Liver (tissue), 9 donors: ENCODE measurements around the gene CREG2. TPM values are rescaled to one million over a fixed set of nuclear protein-coding genes. Genes with fewer than 3 reads are reported as not detected.

Experiments used
- DNase-seq: peaks from one replicate; pipeline ENCODE4 v3.0.0-alpha.2; 2017; ENCODE audit warnings: low spot score
- H3K27ac ChIP-seq, 2 donors: one replicate each; pipeline ENCODE4 v1.7.0; 2013; ENCODE audit warnings: inconsistent platforms in 2 of 2, low read length in 2 of 2, control low read depth in 1 of 2, low read depth in 1 of 2, mild to moderate bottlenecking in 1 of 2
- H3K27me3 ChIP-seq, 4 donors: one replicate each; pipeline versions ENCODE4 v1.6.1 to v1.7.0; 2013; ENCODE audit warnings: low read length in 3 of 4, inconsistent platforms in 1 of 4, mild to moderate bottlenecking in 1 of 4, moderate library complexity in 1 of 4; ENCODE audit not compliant: control insufficient read depth in 4 of 4, insufficient read depth in 4 of 4
- H3K36me3 ChIP-seq, 4 donors: one replicate each; pipeline versions ENCODE4 v1.6.1 to v1.7.0; 2013; ENCODE audit warnings: low read length in 3 of 4, mild to moderate bottlenecking in 3 of 4, low read depth in 1 of 4, moderate library complexity in 1 of 4; ENCODE audit not compliant: control insufficient read depth in 4 of 4, insufficient read depth in 3 of 4
- H3K4me1 ChIP-seq, 4 donors: one replicate each; pipeline versions ENCODE4 v1.6.1 to v1.7.0; 2013; ENCODE audit warnings: low read length in 3 of 4, mild to moderate bottlenecking in 3 of 4, moderate library complexity in 1 of 4; ENCODE audit not compliant: control insufficient read depth in 4 of 4, insufficient read depth in 4 of 4
- H3K4me3 ChIP-seq, 3 donors: one replicate each; pipeline versions ENCODE4 v1.6.1 to v1.7.0; 2013; ENCODE audit warnings: low read length in 3 of 3, control low read depth in 1 of 3, low read depth in 1 of 3, mild to moderate bottlenecking in 1 of 3
- H3K9ac ChIP-seq, 2 donors: one replicate each; pipeline ENCODE4 v1.7.0; 2013; ENCODE audit warnings: low read length in 2 of 2, mild to moderate bottlenecking in 2 of 2, moderate library complexity in 2 of 2, control low read depth in 1 of 2, low read depth in 1 of 2
- H3K9me3 ChIP-seq, 4 donors: one replicate each; pipeline versions ENCODE4 v1.6.1 to v1.7.0; 2013; ENCODE audit warnings: low read length in 3 of 4; ENCODE audit not compliant: control insufficient read depth in 4 of 4
- ATF3 ChIP-seq: IDR thresholded peaks from 2 replicates; pipeline ENCODE4 v1.6.1; 2016; ENCODE audit warnings: antibody characterized with exemption
- EGR1 ChIP-seq, 2 donors: IDR thresholded peaks; 2 replicates each; pipeline ENCODE4 v1.6.1; 2016 to 2018; ENCODE audit warnings: antibody characterized with exemption in 2 of 2, low read depth in 2 of 2
- FOXA1 ChIP-seq: IDR thresholded peaks from 2 replicates; pipeline ENCODE4 v1.6.1; 2016; ENCODE audit warnings: antibody characterized with exemption
- FOXA2 ChIP-seq: IDR thresholded peaks from 2 replicates; pipeline ENCODE4 v1.6.1; 2016; ENCODE audit warnings: antibody characterized with exemption
- GABPA ChIP-seq, 2 donors: IDR thresholded peaks in 1 of 2; conservative IDR thresholded peaks in 1 of 2; 2 replicates each; pipeline ENCODE4 v1.6.1; 2016; ENCODE audit warnings: antibody characterized with exemption in 2 of 2, mild to moderate bottlenecking in 1 of 2, moderate library complexity in 1 of 2
- HNF4A ChIP-seq, 2 donors: conservative IDR thresholded peaks; 2 replicates each; pipeline ENCODE4 v1.6.1; 2016; ENCODE audit warnings: antibody characterized with exemption in 2 of 2, mild to moderate bottlenecking in 2 of 2
- HNF4G ChIP-seq: IDR thresholded peaks from 2 replicates; pipeline ENCODE4 v1.6.1; 2016; ENCODE audit warnings: antibody characterized with exemption
- JUND ChIP-seq, 2 donors: IDR thresholded peaks; 2 replicates each; pipeline ENCODE4 v1.6.1; 2016; ENCODE audit warnings: antibody characterized with exemption in 2 of 2
- MAX ChIP-seq: IDR thresholded peaks from 2 replicates; pipeline ENCODE4 v1.6.1; 2016; ENCODE audit warnings: antibody characterized with exemption
- NR2F2 ChIP-seq: IDR thresholded peaks from 2 replicates; pipeline ENCODE4 v1.6.1; 2016; ENCODE audit warnings: antibody characterized with exemption
- RAD21 ChIP-seq, 2 donors: IDR thresholded peaks; 2 replicates each; pipeline ENCODE4 v1.6.1; 2016; ENCODE audit warnings: antibody characterized with exemption in 2 of 2, mild to moderate bottlenecking in 2 of 2
- RXRA ChIP-seq, 2 donors: IDR thresholded peaks; 2 replicates each; pipeline ENCODE4 v1.6.1; 2017 to 2018; ENCODE audit warnings: antibody characterized with exemption in 2 of 2, mild to moderate bottlenecking in 1 of 2
- SP1 ChIP-seq: IDR thresholded peaks from 2 replicates; pipeline ENCODE4 v1.6.1; 2018; ENCODE audit warnings: antibody characterized with exemption, mild to moderate bottlenecking
- TAF1 ChIP-seq: conservative IDR thresholded peaks from 2 replicates; pipeline ENCODE4 v1.6.1; 2016; ENCODE audit warnings: antibody characterized with exemption, mild to moderate bottlenecking
- YY1 ChIP-seq: IDR thresholded peaks from 2 replicates; pipeline ENCODE4 v1.6.1; 2016; ENCODE audit warnings: antibody characterized with exemption, mild to moderate bottlenecking
- WGBS: extraction: QIAGEN DNeasy Blood & Tissue Kit; methylation state at CpG from one replicate; pipeline ENCODE4 v1.1.7; 2013; 5-methylcytosine and 5-hydroxymethylcytosine counted together
- polyA plus RNA-seq, 2 donors: library from polyadenylated mRNA; stranded (reverse) in 1 of 2; unstranded in 1 of 2; fragments of 200-250 nt in 1 of 2; fragments of >200 nt in 1 of 2; fragmentation: Nextera tagmentation in 1 of 2; extraction: Ambion mirVana in 1 of 2; gene quantifications; one replicate each; pipeline versions ENCODE4 v1.2.1 to v1.2.3, GENCODE V29; 2013 to 2015
- total RNA-seq, 2 donors: library from RNA; depleted of rRNA; stranded (reverse); fragments of >200 nt; gene quantifications; one replicate each; pipeline ENCODE4 v1.2.3, GENCODE V29; 2014
- TF ChIP-seq, protein P1 (sequence below): IDR thresholded peaks from 2 replicates; pipeline ENCODE4 v1.6.1; 2016; ENCODE audit warnings: antibody characterized with exemption, mild to moderate bottlenecking
- TF ChIP-seq, protein P2 (sequence below): IDR thresholded peaks from 2 replicates; pipeline ENCODE4 v1.6.1; 2016; ENCODE audit warnings: antibody characterized with exemption
- TF ChIP-seq, protein P3 (sequence below): fragments of 150-350 bp; IDR thresholded peaks from 2 replicates; pipeline ENCODE4 v1.5.1; 2017; ENCODE audit warnings: improper control_type of control experiment, low read depth, low read length; ENCODE audit not compliant: missing input control
- donor health status: healthy.
- donor health status: healthy.
- donor health status: healthy.
- donor health status: healthy.
- donor health status: healthy.

Gene CREG2
- total and polyA plus RNA-seq, 4 donors: 0.05 TPM; not detected in 3

- Histone ChIP-seq H3K9ac (no peak overlapping the region), H3K27ac (no peak overlapping the region), H3K4me1 (peaks cover 9 to 43% (median 25%) of the 10 kb centered on the region in 4 donors), H3K9me3 (no peaks in the 10 kb centered on the region), H3K27me3 (no peaks in the 10 kb centered on the region), H3K36me3 (no peaks in the 10 kb centered on the region), H3K4me3 (no peak overlapping the region)
- WGBS: 60% methylated on average over 1 of the region's 1 CpG
- TF ChIP-seq HNF4G (no peak), FOXA1 (no peak), RXRA (IDR thresholded peaks at IDR 0.05) (no peak), SP1 (no peak), MAX (no peak), YY1 (no peak), ATF3 (no peak), RAD21 (IDR thresholded peaks at IDR 0.05) (no peak), JUND (IDR thresholded peaks at IDR 0.05) (no peak), TAF1 (no peak), EGR1 (IDR thresholded peaks at IDR 0.05; ENCODE audit: low read depth in 2 of 2) (no peak), GABPA (IDR thresholded peaks at IDR 0.05 in 1 of 2, conservative IDR thresholded peaks at IDR 0.05 in 1 of 2) (no peak), HNF4A (conservative IDR thresholded peaks at IDR 0.05) (no peak), NR2F2 (no peak), FOXA2 (no peak)
- TF ChIP-seq, protein P1, sequence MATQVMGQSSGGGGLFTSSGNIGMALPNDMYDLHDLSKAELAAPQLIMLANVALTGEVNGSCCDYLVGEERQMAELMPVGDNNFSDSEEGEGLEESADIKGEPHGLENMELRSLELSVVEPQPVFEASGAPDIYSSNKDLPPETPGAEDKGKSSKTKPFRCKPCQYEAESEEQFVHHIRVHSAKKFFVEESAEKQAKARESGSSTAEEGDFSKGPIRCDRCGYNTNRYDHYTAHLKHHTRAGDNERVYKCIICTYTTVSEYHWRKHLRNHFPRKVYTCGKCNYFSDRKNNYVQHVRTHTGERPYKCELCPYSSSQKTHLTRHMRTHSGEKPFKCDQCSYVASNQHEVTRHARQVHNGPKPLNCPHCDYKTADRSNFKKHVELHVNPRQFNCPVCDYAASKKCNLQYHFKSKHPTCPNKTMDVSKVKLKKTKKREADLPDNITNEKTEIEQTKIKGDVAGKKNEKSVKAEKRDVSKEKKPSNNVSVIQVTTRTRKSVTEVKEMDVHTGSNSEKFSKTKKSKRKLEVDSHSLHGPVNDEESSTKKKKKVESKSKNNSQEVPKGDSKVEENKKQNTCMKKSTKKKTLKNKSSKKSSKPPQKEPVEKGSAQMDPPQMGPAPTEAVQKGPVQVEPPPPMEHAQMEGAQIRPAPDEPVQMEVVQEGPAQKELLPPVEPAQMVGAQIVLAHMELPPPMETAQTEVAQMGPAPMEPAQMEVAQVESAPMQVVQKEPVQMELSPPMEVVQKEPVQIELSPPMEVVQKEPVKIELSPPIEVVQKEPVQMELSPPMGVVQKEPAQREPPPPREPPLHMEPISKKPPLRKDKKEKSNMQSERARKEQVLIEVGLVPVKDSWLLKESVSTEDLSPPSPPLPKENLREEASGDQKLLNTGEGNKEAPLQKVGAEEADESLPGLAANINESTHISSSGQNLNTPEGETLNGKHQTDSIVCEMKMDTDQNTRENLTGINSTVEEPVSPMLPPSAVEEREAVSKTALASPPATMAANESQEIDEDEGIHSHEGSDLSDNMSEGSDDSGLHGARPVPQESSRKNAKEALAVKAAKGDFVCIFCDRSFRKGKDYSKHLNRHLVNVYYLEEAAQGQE: no peak
- TF ChIP-seq, protein P2, sequence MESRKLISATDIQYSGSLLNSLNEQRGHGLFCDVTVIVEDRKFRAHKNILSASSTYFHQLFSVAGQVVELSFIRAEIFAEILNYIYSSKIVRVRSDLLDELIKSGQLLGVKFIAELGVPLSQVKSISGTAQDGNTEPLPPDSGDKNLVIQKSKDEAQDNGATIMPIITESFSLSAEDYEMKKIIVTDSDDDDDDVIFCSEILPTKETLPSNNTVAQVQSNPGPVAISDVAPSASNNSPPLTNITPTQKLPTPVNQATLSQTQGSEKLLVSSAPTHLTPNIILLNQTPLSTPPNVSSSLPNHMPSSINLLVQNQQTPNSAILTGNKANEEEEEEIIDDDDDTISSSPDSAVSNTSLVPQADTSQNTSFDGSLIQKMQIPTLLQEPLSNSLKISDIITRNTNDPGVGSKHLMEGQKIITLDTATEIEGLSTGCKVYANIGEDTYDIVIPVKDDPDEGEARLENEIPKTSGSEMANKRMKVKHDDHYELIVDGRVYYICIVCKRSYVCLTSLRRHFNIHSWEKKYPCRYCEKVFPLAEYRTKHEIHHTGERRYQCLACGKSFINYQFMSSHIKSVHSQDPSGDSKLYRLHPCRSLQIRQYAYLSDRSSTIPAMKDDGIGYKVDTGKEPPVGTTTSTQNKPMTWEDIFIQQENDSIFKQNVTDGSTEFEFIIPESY: no peak
- TF ChIP-seq, protein P3, sequence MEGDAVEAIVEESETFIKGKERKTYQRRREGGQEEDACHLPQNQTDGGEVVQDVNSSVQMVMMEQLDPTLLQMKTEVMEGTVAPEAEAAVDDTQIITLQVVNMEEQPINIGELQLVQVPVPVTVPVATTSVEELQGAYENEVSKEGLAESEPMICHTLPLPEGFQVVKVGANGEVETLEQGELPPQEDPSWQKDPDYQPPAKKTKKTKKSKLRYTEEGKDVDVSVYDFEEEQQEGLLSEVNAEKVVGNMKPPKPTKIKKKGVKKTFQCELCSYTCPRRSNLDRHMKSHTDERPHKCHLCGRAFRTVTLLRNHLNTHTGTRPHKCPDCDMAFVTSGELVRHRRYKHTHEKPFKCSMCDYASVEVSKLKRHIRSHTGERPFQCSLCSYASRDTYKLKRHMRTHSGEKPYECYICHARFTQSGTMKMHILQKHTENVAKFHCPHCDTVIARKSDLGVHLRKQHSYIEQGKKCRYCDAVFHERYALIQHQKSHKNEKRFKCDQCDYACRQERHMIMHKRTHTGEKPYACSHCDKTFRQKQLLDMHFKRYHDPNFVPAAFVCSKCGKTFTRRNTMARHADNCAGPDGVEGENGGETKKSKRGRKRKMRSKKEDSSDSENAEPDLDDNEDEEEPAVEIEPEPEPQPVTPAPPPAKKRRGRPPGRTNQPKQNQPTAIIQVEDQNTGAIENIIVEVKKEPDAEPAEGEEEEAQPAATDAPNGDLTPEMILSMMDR: no peak
- DNase-seq: no peak
Observed at GRCh38 chr2:101303688-101304087, 83.6 kb downstream of the CREG2 start.
